ENCODE results near the gene PANK1. TPM values are rescaled to one million over a fixed set of nuclear protein-coding genes. Genes with fewer than 3 reads are reported as not detected.
"Not testable (repeated sequence)": the region's sequence is repeated elsewhere in the genome, so short reads cannot be mapped to it uniquely, and the experiment has no call there.

The PANK1 gene
- total and polyA plus RNA-seq, 2 donors (not counting 3 experiments of a cell fraction or from before 2014, with no cell fraction given) = 2.0 to 6.3 TPM

- H2AFZ ChIP-seq (ENCODE audit: low read depth, low read length) = no peak overlapping the region
- CTCF ChIA-PET = interaction anchor here (1.3 kb wide), 1 partner anchor 10 kb away, joined by 3 read pairs; no protein-coding TSS in a partner anchor
- no peaks in the 10 kb centered on the region for H3K27me3 ChIP-seq (ENCODE audit: control insufficient read depth in 2 of 2, insufficient read depth in 2 of 2, low read length in 2 of 2)
- H3K4me3 ChIP-seq (replicated peaks in 1 of 3; ENCODE audit: insufficient read depth in 1 of 3, low read depth in 1 of 3, low read length in 3 of 3) = no peak overlapping the region
- no peak for DNase-seq (ENCODE audit: low read depth, low spot score)
- dilution Hi-C loops (cut with MboI; ENCODE audit: extremely low pct_ligation_motif_present, low sequenced_read_pairs) (no loop called here), intact Hi-C loops (cut with micrococcal nuclease) (no loop called here)
- FAIRE-seq = no peak
- H3K79me2 ChIP-seq (ENCODE audit: control insufficient read depth, insufficient read depth, low read length) = no peaks in the 10 kb centered on the region
- TF ChIP-seq EZH2 (IDR thresholded peaks at IDR 0.05; ENCODE audit: borderline replicate concordance, low read depth, low read length, severe bottlenecking) = no peak
- no peak for TF ChIP-seq FOS (IDR thresholded peaks at IDR 0.05; ENCODE audit: borderline replicate concordance, insufficient read depth, low read length)
- no peak for TF ChIP-seq GATA2 (IDR thresholded peaks at IDR 0.05; ENCODE audit: insufficient read depth, insufficient read length, low read depth, low read length)
- TF ChIP-seq MYC (IDR thresholded peaks at IDR 0.05; ENCODE audit: low read depth, low read length) = no peak
- no peak for TF ChIP-seq POLR2AphosphoS5 (IDR thresholded peaks at IDR 0.05; ENCODE audit: insufficient read depth, low read depth, low read length)
- TF ChIP-seq POLR2A (IDR thresholded peaks at IDR 0.05; ENCODE audit: low read depth, low read length) = no peak
- TF ChIP-seq CTCF (IDR thresholded peaks at IDR 0.05; ENCODE audit: extremely low read depth in 1 of 2, insufficient read depth in 1 of 2, low read depth in 1 of 2, low read length in 2 of 2) = no peak
- TF ChIP-seq JUN (IDR thresholded peaks at IDR 0.05; ENCODE audit: borderline replicate concordance, insufficient read depth, insufficient read length, low read depth) = no peak
- TF ChIP-seq, protein P1, sequence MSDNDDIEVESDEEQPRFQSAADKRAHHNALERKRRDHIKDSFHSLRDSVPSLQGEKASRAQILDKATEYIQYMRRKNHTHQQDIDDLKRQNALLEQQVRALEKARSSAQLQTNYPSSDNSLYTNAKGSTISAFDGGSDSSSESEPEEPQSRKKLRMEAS (IDR thresholded peaks at IDR 0.05; ENCODE audit: insufficient read depth, insufficient read length) = no peak
- H3K9me1 ChIP-seq (replicated peaks; ENCODE audit: control insufficient read depth, extremely low read depth, insufficient read depth, low read length) = no peaks in the 10 kb centered on the region
- no peak overlapping the region for H3K4me2 ChIP-seq (ENCODE audit: insufficient read depth, low read length)
- H3K36me3 ChIP-seq (ENCODE audit: control insufficient read depth in 2 of 2, extremely low read depth in 1 of 2, insufficient read depth in 2 of 2, low read length in 2 of 2) = no peaks in the 10 kb centered on the region
- no peaks in the 10 kb centered on the region for H3K4me1 ChIP-seq (ENCODE audit: control insufficient read depth, extremely low read depth, insufficient read depth, low read length)
- no peak overlapping the region for H3K9ac ChIP-seq (replicated peaks; ENCODE audit: extremely low read depth, insufficient read depth, low read length)
- H4K20me1 ChIP-seq (replicated peaks; ENCODE audit: control insufficient read depth, extremely low read depth, insufficient read depth, low read length) = no peaks in the 10 kb centered on the region
- no peaks in the 10 kb centered on the region for H3K9me3 ChIP-seq (replicated peaks; ENCODE audit: control insufficient read depth, insufficient read depth, low read length)
- POLR2A ChIA-PET = no interaction called here
- no TSS peak for BruUV-seq (replicated peaks)
- no peak overlapping the region for H3K27ac ChIP-seq (ENCODE audit: insufficient read depth, low read depth, low read length)
Observed at GRCh38 chr10:89621438-89621837, 23.6 kb downstream of the PANK1 start.

DNA sequence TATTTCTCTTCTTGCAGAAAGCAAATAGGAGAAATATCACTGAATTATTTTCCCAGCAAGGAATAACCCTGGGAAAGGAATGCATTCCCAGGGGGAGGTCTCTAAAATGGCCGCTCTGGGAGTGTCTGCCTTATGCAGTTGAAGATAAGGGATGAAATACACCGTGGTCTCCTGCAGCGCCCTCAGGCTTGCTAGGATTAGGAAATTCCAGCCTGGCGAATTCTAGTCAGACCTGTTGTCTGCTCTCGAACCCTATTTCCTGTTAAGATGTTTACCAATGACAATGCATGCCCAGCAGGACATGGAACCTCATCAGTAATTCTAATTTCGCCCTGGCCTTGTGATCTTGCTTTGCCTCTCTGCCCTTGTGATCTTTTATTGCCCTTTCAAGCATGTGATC, 24.7 kb downstream of the PANK1 start:
- CTCF ChIA-PET; POLR2A ChIA-PET; H3K36me3 ChIP-seq (ENCODE audit: control insufficient read depth in 2 of 2, extremely low read depth in 1 of 2, insufficient read depth in 2 of 2, low read length in 2 of 2); H3K9me1 ChIP-seq (replicated peaks; ENCODE audit: control insufficient read depth, extremely low read depth, insufficient read depth, low read length); H4K20me1 ChIP-seq (replicated peaks; ENCODE audit: control insufficient read depth, extremely low read depth, insufficient read depth, low read length); dilution Hi-C loops (cut with MboI; ENCODE audit: extremely low pct_ligation_motif_present, low sequenced_read_pairs); H3K9ac ChIP-seq (replicated peaks; ENCODE audit: extremely low read depth, insufficient read depth, low read length); BruUV-seq (replicated peaks); FAIRE-seq; H3K27ac ChIP-seq (ENCODE audit: insufficient read depth, low read depth, low read length); H3K79me2 ChIP-seq (ENCODE audit: control insufficient read depth, insufficient read depth, low read length); H3K27me3 ChIP-seq (ENCODE audit: control insufficient read depth in 2 of 2, insufficient read depth in 2 of 2, low read length in 2 of 2); H3K4me2 ChIP-seq (ENCODE audit: insufficient read depth, low read length); H3K4me3 ChIP-seq (replicated peaks in 1 of 3; ENCODE audit: insufficient read depth in 1 of 3, low read depth in 1 of 3, low read length in 3 of 3); H3K9me3 ChIP-seq (replicated peaks; ENCODE audit: control insufficient read depth, insufficient read depth, low read length); intact Hi-C loops (cut with micrococcal nuclease); H2AFZ ChIP-seq (ENCODE audit: low read depth, low read length); H3K4me1 ChIP-seq (ENCODE audit: control insufficient read depth, extremely low read depth, insufficient read depth, low read length); DNase-seq (ENCODE audit: low read depth, low spot score): not testable (repeated sequence)

Data from endothelial cell of umbilical vein (primary cell).